ENCODE measurements around the gene PRSS21. TPM values are rescaled to one million over a fixed set of nuclear protein-coding genes. Genes with fewer than 3 reads are reported as not detected.

The PRSS21 gene
- total and polyA plus RNA-seq, 10 of the 15 experiments (the other 5 are each of a cell fraction or from before 2014, with no cell fraction given), result 5.3 to 73.4 (median 40.1) TPM; not detected in 1

DNA sequence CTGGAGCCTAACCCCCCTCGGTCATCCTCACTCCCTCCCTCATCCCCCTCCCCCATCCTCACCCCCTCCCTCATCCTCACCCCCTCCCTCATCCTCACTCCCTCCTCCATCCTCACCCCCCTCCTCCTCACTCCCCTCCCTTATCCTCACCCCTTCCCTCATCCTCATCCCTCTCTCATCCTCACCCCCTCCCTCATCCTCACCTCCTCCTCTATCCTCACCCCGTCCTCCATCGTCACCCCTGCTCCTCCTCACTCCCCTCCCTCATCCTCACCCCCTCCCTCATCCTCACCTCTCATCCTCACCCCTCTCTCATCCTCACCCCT lies 30.2 kb upstream of the PRSS21 start:
- peaks cover 2 to 7% of the 10 kb centered on the region in 2 experiments; a peak in 3 of 4 replicates for H3K27me3 ChIP-seq (replicated peaks in 1 of 2; ENCODE audit: control insufficient read depth in 2 of 2, insufficient read depth in 2 of 2, low read length in 1 of 2)
- H3K27ac ChIP-seq (ENCODE audit: control insufficient read depth, insufficient read depth), result no peak overlapping the region
- DNase-seq (ENCODE audit: low read depth, low spot score), result no peak
- ChIA-PET POLR2A (no interaction called here), SMC1A (ENCODE audit: uncharacterized antibody, unreplicated experiment) (no interaction called here), CTCF (no interaction called here), RAD21 (ENCODE audit: unreplicated experiment) (no interaction called here)
- intact Hi-C loops (cut with micrococcal nuclease; ENCODE audit: unreplicated experiment) (no loop called here), in situ Hi-C loops (cut with MboI) (no loop called here)
- TF ChIP-seq POU2F2 (IDR thresholded peaks at IDR 0.05; ENCODE audit: borderline replicate concordance, low read depth, low read length) (no peak), SRF (IDR thresholded peaks at IDR 0.05; ENCODE audit: low read depth in 2 of 2, low read length in 2 of 2) (no peak), SMC3 (IDR thresholded peaks at IDR 0.05; ENCODE audit: borderline replicate concordance, low read length) (no peak), LARP7 (IDR thresholded peaks at IDR 0.05) (no peak), SP1 (IDR thresholded peaks at IDR 0.05; ENCODE audit: low read depth, low read length) (no peak), NBN (IDR thresholded peaks at IDR 0.05) (no peak), CHD2 (IDR thresholded peaks at IDR 0.05; ENCODE audit: borderline replicate concordance, low read depth, low read length) (no peak), NFXL1 (IDR thresholded peaks at IDR 0.05; ENCODE audit: borderline replicate concordance) (no peak), HDAC2 (IDR thresholded peaks at IDR 0.05) (no peak), E2F8 (IDR thresholded peaks at IDR 0.05; ENCODE audit: low read depth, partially characterized antibody) (no peak), EZH2 (IDR thresholded peaks at IDR 0.05; ENCODE audit: borderline replicate concordance, control insufficient read depth, low read depth, low read length) (no peak), SMAD5 (IDR thresholded peaks at IDR 0.05; ENCODE audit: low read depth) (no peak), BACH1 (IDR thresholded peaks at IDR 0.05; ENCODE audit: borderline replicate concordance) (no peak), STAT3 (IDR thresholded peaks at IDR 0.05; ENCODE audit: low read depth, low read length) (no peak)
- no peak overlapping the region for H3K9ac ChIP-seq (ENCODE audit: control insufficient read depth, insufficient read depth, low read length)
- ATAC-seq, result no peak
- no peak overlapping the region for H2AFZ ChIP-seq (ENCODE audit: control insufficient read depth, low read depth, low read length)
- no peaks in the 10 kb centered on the region for H3K4me1 ChIP-seq (ENCODE audit: control insufficient read depth, insufficient read depth, low read length)
- 40% methylated on average over 1 of the region's 3 CpGs for WGBS (ENCODE audit: insufficient coverage, insufficient replicate concordance, low lambda C conversion rate, missing lambda C conversion rate)
- FAIRE-seq, result no peak
- no TSS peak for BruUV-seq (replicated peaks)
- no peaks in the 10 kb centered on the region for H4K20me1 ChIP-seq (ENCODE audit: control insufficient read depth, insufficient read depth)
- H3K9me3 ChIP-seq (replicated peaks; ENCODE audit: control insufficient read depth, insufficient read depth, low read length), result no peaks in the 10 kb centered on the region
- no peak overlapping the region for H3K4me2 ChIP-seq (ENCODE audit: control insufficient read depth, insufficient read depth)
- no peaks in the 10 kb centered on the region for H3K79me2 ChIP-seq (ENCODE audit: control insufficient read depth, insufficient read depth, low read length)
- no peaks in the 10 kb centered on the region for H3K36me3 ChIP-seq (ENCODE audit: control insufficient read depth in 2 of 2, insufficient read depth in 2 of 2, low read length in 1 of 2)
- H3K4me3 ChIP-seq, result no peak overlapping the region

All from GM12878 (cell line).